Glutamatergic neuron (in vitro differentiated cells): ENCODE results near the gene RABL6. TPM values are rescaled to one million over a fixed set of nuclear protein-coding genes. Genes with fewer than 3 reads are reported as not detected.
A peak's percentile ranks its signal among the peaks of the same experiment; 100 is the strongest.
"Not testable (repeated sequence)": the region's sequence is repeated elsewhere in the genome, so short reads cannot be mapped to it uniquely, and the experiment has no call there.

ENCODE experiments used
- DNase-seq: peaks from one replicate; pipeline ENCODE4 v3.0.0; 2022
- H3K27ac Mint-ChIP-seq: one replicate; pipeline ENCODE4 v1.8.0; 2020; ENCODE audit warnings: mild to moderate bottlenecking, mixed read lengths, inconsistent platforms; ENCODE audit not compliant: unreplicated experiment
- H3K27me3 Mint-ChIP-seq: one replicate; pipeline ENCODE4 v1.8.0; 2020; ENCODE audit warnings: mild to moderate bottlenecking, moderate library complexity, mixed read lengths, inconsistent platforms; ENCODE audit not compliant: unreplicated experiment
- H3K36me3 Mint-ChIP-seq: one replicate; pipeline ENCODE4 v1.8.0; 2020; ENCODE audit warnings: mild to moderate bottlenecking, mixed read lengths, inconsistent platforms; ENCODE audit not compliant: unreplicated experiment
- H3K4me1 Mint-ChIP-seq: one replicate; pipeline ENCODE4 v1.8.0; 2020; ENCODE audit warnings: mild to moderate bottlenecking, low read depth, mixed read lengths, inconsistent platforms; ENCODE audit not compliant: unreplicated experiment
- H3K4me3 Mint-ChIP-seq: one replicate; pipeline ENCODE4 v1.8.0; 2020; ENCODE audit warnings: mild to moderate bottlenecking, mixed read lengths, inconsistent platforms; ENCODE audit not compliant: unreplicated experiment
- H3K9me3 Mint-ChIP-seq: one replicate; pipeline ENCODE4 v1.8.0; 2020; ENCODE audit warnings: mild to moderate bottlenecking, moderate library complexity, mixed read lengths, inconsistent platforms; ENCODE audit not compliant: unreplicated experiment
- CTCF ChIP-seq: fragments of 200-600 bp; sonication (generic); IDR thresholded peaks from one replicate; pipeline ENCODE4 v1.5.0; 2021; ENCODE audit not compliant: partially characterized antibody, unreplicated experiment
- total RNA-seq: library from RNA; stranded (reverse); fragmentation: NEBNext Ultra II Directional; extraction: Animal tissue kit (Norgen Biotek cat#: 25700); gene quantifications from one replicate; pipeline ENCODE4 v1.2.1, GENCODE V29; 2021; ENCODE audit not compliant: unreplicated experiment

RABL6 gene
- total RNA-seq, 1 donor from 2014 or later, result 149 TPM

- H3K27ac Mint-ChIP-seq, result peak within 1 kb of the TSS; percentile 77
- H3K4me1 Mint-ChIP-seq, result peaks cover 17% of the 10 kb centered on the region
- peak; percentile 70 for DNase-seq
- no peaks in the 10 kb centered on the region for H3K36me3 Mint-ChIP-seq
- peak within 1 kb of the TSS; percentile 42 for H3K4me3 Mint-ChIP-seq
- TF ChIP-seq CTCF, result no peak
- peaks cover 7% of the 10 kb centered on the region for H3K9me3 Mint-ChIP-seq
- peaks cover 4% of the 10 kb centered on the region for H3K27me3 Mint-ChIP-seq
Observed at GRCh38 chr9:136764301-136764891, 43.4 kb upstream of the RABL6 start, which contains the start of gene LCN15. LCN15 (minus strand) TSS chr9:136764518; CDS start chr9:136764488, 30 bp downstream.

- no peak for TF ChIP-seq CTCF
- no peak for DNase-seq
- Mint-ChIP-seq H3K27me3 (peaks cover 4% of the 10 kb centered on the region), H3K9me3 (peaks cover 7% of the 10 kb centered on the region), H3K36me3 (no peaks in the 10 kb centered on the region), H3K4me1 (peaks cover 12% of the 10 kb centered on the region), H3K4me3 (no peak overlapping the region), H3K27ac (no peak overlapping the region)
Observed at GRCh38 chr9:136765041-136765440, 42.7 kb upstream of the RABL6 start.

- H3K4me1 Mint-ChIP-seq, result peaks cover 10% of the 10 kb centered on the region
- not testable (repeated sequence) for H3K4me3 Mint-ChIP-seq, H3K9me3 Mint-ChIP-seq, H3K27me3 Mint-ChIP-seq, DNase-seq, H3K36me3 Mint-ChIP-seq
- H3K27ac Mint-ChIP-seq, result peak overlapping the region; percentile 77
Observed at GRCh38 chr9:136765745-136766409, 41.9 kb upstream of the RABL6 start.

- not testable (repeated sequence) for H3K9me3 Mint-ChIP-seq, H3K36me3 Mint-ChIP-seq, H3K4me1 Mint-ChIP-seq, H3K27me3 Mint-ChIP-seq
- DNase-seq, result peak; percentile 71
- Mint-ChIP-seq H3K27ac (peak overlapping the region; percentile 24), H3K4me3 (peak overlapping the region; percentile 17)
- TF ChIP-seq CTCF, result peak; percentile 39
Observed at GRCh38 chr9:136766410-136767120, 41.2 kb upstream of the RABL6 start.

- TF ChIP-seq CTCF, result peak; percentile 64
- DNase-seq, result peak; percentile 85
- no peak overlapping the region for H3K4me3 Mint-ChIP-seq
Observed at GRCh38 chr9:136769710-136770191, 38.0 kb upstream of the RABL6 start.

More at GRCh38 chr9:136769710-136770191, 38.0 kb upstream of the RABL6 start:
- Mint-ChIP-seq H3K36me3 (no peaks in the 10 kb centered on the region), H3K27ac (no peak overlapping the region), H3K27me3 (peaks cover 6% of the 10 kb centered on the region), H3K4me1 (peaks cover 7% of the 10 kb centered on the region), H3K9me3 (peaks cover 5% of the 10 kb centered on the region)
